Activated naive CD4-positive, alpha-beta T cell treated with anti-CD3 and anti-CD28 coated beads, Interleukin-2, amount 50 U/mL, for 16 hours (primary cell): ENCODE data around the gene PLCL2.

Experiments
- DNase-seq: peaks from one replicate; pipeline ENCODE4 v3.0.0-alpha.2; 2020

PLCL2 gene

DNA sequence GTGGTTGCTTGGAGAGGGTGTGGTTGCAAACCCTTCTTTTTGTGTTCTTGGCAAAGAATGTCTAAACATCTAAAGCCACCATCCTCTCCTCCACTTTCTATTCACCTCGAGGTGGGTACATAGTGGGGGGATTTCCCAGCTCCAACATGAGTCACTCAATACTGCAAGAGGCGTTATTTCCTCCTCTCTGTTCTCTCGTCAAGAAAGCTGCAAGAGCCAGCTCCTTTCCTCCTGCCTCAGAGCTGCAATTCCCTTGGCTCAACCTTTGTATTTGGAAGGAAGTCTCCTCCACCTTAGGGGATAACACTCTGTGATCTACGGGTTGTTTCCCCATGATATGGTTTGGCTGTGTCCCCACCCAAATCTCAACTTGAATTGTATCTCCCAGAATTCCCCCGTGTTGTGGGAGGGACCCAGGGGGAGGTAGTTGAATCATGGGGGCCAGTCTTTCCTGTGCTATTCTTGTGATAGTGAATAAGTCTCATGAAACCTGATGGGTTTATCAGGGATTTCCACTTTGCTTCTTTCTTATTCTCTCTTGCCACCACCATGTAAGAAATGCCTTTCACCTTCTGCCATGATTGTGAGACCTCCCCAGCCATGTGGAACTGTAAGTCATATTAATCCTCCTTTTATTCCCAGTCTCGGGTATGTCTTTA, 138.4 kb downstream of the PLCL2 start:
- peak; percentile 59 for DNase-seq

- DNase-seq, result peak; percentile 63
Measured at GRCh38 chr3:17025594-17026139, 140.9 kb downstream of the PLCL2 start.

DNA sequence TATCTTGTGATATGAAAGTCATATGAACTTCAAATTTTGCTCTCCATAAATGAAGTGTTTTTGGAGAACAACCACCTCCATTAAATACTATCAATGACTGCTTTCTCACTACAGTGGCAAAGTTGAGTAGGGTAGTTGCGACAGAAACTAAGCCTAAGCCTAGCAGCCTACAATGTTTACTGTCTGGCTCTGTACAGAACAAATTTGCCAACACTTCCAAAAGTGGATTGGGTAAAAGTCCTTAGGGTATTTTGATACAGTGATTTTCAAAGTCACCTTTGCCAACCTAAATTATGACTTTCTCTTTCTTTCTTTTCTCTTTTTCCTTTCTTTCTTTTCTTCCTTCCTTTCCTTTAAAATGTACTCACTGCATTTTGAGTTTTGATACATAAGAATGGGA, 142.6 kb downstream of the PLCL2 start:
- no peak for DNase-seq

- no peak for DNase-seq
Measured at GRCh38 chr3:17028363-17028762, 143.6 kb downstream of the PLCL2 start.

DNA sequence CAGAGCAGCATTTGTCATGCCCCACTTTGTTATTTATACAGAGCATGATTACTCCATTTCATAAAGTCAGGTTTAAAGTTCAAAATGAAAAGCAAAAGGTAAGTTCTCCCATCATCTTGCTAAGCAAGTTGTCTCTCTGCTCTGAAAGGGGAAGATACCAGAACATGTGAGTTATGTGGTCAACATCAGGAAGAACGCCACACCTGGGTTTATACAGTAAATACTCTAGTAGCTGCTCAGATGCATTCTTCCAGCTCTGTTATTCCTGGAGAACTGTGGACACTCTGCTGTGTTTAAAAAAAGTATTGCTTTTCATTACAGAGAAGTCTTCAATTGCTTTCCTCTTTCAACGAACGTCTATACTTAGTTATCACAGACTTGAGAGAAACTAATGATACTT, 145.7 kb downstream of the PLCL2 start:
- DNase-seq, result no peak

DNA sequence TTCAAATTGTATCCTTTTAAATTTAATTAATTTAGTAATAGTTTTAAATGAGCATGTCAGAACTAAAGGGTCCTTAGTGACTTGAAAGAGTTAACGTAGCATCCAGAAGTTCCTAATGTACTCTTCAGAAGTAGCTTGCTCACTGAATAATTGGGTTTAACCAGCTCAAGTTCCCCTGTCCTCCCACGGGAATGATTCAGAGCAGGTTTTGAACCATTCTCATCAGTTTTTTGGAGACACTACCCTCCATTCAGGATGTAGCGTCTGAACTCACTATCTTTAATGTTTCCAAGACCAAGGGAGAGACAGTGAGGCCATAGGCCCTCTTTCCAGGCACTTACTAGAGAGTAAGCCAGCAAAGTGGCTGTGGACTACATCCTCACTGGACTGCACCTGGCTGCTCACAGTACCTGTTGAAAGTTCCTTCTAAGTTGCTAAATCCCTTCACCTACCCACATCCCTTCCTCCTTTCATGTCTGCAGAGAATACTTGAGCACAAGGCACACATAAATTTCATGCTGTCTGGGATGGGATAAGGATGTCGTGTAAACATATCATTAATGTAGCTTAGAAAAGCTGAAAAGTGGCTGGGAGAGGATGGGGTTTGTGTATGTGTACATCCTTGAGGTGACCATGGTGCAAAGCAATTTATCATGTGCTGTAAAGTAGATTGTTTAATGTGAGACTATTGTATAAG, 146.3 kb downstream of the PLCL2 start:
- DNase-seq, result no peak

DNA sequence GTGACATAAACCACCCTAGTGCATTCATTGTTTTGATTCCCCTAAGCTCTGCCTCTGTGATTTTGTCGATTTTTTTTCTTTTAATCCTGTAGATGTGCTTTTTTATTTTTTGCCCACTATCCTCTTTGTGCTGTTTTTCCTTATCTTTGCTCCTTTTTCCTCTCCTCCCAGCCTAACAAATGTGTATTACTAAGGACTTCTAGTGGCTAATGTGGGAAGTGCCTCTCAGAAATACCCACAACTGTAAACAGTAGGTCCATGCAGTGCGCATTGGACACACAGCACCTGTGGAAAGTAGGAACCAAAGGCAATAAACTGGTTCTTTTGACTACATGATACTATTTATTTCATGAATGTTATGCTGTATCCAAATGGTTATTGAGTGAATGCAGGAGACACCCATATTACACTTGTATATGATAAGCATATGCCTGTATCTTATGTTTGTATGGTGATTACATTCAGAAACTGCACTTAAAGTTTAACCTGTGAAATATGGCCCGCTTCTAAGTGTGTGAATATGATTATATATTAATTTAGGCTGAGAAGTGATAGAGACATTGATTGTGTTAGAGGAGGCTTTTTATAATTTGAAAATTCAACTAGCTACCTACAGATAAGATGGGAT, 147.8 kb downstream of the PLCL2 start:
- DNase-seq, result no peak

DNA sequence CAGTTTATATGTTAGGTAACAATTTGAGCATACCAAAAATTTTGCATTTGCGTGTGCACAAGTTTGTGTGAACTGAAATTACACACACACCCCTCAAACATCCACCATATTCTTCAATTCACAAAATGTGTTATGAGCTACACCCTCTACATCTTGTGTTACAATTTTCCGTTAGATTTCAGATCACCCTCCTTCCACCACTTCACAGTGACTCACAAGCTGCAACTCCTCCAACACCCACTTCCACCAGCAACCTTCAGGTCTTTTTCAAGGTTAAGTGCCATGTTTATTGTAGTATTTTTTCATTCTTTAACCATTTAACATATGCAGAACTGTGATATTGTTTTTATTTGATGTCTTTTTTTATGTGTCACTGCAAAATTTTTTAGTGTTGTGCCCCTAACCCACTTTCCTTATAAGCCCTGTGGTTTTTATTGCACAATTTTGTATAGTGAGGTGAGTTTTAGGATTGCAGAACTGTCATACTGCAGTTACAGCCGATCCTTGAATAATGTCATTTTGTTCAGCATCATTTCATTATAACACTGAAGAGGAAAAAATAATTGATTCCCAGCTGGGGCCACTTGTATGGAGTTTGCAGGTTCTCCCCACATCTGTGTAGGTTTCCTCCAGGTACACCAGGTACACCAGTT, 148.9 kb downstream of the PLCL2 start:
- peak; percentile 17 for DNase-seq

- no peak for DNase-seq
Measured at GRCh38 chr3:17035033-17035432, 150.3 kb downstream of the PLCL2 start.

DNA sequence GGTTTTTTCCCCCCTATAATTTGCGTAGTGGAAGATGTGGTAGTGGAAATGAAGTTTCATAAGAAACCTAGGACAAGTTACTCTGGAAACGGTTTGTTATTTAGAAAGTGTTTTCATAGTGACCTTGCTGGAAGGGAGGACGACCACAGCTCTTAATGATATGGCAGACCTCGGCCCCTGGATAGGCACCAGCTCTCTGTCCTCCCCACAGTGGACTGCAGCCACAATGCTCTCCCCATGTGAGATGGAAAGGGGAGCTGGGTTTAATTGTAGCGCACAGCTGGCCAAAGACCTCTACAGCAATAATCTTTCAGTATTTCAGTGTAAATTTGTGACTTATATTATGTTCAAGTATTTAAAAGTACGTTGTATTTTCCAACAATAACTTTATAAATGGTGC, 151.2 kb downstream of the PLCL2 start:
- no peak for DNase-seq

GRCh38 chr3:17038141-17038540, 153.4 kb downstream of the PLCL2 start:
- DNase-seq, result no peak

- DNase-seq, result no peak
Measured at GRCh38 chr3:17038900-17039553, 154.3 kb downstream of the PLCL2 start.

GRCh38 chr3:17039594-17039993, 154.8 kb downstream of the PLCL2 start:
- DNase-seq, result no peak

GRCh38 chr3:17040322-17040989, 155.7 kb downstream of the PLCL2 start:
- DNase-seq, result no peak

DNA sequence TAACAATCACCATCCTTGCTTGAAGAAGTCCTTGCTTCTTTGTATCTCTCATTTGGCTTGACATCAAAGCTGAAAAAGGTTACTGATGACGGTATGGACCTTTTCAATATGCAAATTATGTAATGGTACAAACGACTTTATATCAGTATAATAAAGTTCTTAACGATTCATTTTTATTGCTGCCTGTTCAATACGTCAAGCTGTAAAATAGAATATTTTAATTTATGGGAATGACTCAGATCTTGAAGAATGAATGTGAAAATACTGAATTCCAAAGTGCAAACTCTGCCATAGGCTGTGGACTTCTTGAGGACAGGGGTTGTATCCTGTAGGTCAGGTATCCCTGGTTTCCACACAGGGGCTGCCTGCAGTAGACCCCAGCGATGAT, 156.2 kb downstream of the PLCL2 start:
- no peak for DNase-seq

DNA sequence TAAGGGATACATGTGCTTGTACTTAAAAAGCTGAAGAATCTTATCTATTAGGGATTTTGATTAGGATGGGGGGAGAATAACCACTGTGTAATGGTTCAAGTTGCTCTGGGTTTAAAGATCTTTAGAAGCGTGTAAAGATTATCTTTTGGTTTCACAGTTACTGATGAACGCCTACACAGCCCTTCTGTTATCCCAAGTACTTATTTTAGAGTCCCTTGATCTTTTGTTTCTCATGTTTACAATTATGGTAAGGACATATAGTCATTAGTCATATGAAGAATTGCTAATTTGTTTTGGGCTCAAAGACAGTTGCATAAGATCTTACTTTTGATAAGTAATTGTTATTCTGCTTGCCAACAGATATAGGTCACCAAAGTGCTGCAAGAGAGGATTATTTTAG, 160.1 kb downstream of the PLCL2 start:
- DNase-seq, result no peak

- no peak for DNase-seq
Measured at GRCh38 chr3:17045705-17046104, 160.9 kb downstream of the PLCL2 start.

DNA sequence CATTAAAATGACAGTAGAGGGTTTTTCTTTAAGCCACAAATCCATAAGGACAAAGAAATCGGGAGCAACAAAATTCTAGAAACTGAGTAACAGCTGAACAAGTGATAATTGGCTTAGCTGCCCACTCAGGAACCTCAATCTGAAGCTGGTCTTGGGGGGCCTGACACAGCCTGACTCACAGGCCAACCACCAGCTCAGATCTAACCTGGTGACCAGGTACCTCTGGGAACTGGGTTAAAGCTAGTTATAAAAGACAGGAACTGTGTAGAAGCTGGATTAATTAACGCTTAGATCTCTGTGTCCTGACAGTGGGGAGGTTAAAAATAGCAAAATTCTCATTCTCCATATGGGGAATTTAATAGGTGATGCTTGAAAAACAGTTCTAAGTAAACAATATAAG, 161.9 kb downstream of the PLCL2 start:
- DNase-seq, result no peak

- no peak for DNase-seq
Measured at GRCh38 chr3:17047162-17047561, 162.4 kb downstream of the PLCL2 start.

- no peak for DNase-seq
Measured at GRCh38 chr3:17047894-17048293, 163.1 kb downstream of the PLCL2 start.

DNA sequence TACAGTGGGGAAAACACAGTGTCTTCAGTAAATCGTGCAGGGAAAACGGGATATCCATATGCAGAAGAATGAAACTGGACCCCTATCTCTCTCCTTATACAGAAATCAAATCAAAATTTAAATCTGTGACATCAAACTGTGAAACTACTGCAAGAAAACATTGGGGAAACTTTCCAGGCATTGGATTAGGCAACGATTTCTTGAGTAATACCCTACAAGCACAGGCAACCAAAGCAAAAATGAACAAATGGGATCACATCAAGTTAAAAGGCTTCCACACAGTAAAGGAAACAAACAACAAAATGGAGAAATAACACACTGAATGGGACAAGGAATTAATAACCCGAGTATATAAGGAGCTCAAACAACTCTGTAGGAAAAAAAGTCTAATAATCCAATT, 165.3 kb downstream of the PLCL2 start:
- no peak for DNase-seq

DNA sequence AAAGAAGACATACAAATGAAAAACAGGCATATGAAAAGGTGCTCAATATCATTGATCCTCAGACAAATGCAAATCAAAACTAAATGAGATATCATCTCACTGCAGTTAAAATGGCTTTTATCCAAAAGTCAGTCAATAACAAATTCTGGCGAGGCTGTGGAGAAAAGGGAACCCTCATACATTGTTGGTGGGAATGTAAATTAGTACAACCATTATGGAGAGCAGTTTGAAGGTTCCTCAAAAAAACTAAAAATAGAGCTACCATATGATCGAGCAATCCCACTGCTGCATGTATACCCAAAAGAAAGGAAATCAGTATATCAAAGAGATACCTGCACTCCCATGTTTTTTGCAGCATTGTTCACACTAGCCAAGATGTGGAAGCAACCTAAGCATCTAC, 165.8 kb downstream of the PLCL2 start:
- no peak for DNase-seq

- no peak for DNase-seq
Measured at GRCh38 chr3:17052363-17052762, 167.6 kb downstream of the PLCL2 start.
